Stimulated activated CD8-positive, alpha-beta memory T cell treated with anti-CD3 and anti-CD28 coated beads, Interleukin-15, amount 100 ng/mL, for 24 hours (primary cell): ENCODE measurements around the gene ALPG.
"Not testable (repeated sequence)": the region's sequence is repeated elsewhere in the genome, so short reads cannot be mapped to it uniquely, and the experiment has no call there.

Source experiments
- DNase-seq: peaks from one replicate; pipeline ENCODE4 v3.0.0-alpha.2; 2020; ENCODE audit warnings: low read depth

The ALPG gene

DNA sequence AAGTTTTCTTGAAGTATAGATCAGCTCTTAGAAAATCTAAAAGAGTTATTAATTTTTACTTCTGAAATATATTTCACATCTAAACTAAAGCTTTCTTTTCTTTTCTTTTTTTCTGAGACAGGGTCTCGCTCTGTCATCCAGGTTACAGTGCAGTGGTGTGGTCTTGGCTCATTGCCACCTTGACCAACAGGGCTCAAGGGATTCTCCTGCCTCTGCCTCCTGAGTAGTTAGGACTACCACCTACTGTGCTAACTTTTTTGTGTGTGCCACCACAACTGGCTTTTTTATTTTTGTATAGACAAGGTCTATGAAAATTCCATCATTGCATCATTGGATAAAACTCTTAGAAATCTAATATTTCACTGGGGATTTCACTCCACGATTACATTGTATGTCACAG, 10.0 kb upstream of the ALPG start:
- DNase-seq = no peak

GRCh38 chr2:232398293-232399034, 8.2 kb upstream of the ALPG start:
- DNase-seq = no peak

- DNase-seq = no peak
Measured at GRCh38 chr2:232400256-232401015, 6.2 kb upstream of the ALPG start.

GRCh38 chr2:232402518-232402917, 4.1 kb upstream of the ALPG start:
- DNase-seq = no peak

DNA sequence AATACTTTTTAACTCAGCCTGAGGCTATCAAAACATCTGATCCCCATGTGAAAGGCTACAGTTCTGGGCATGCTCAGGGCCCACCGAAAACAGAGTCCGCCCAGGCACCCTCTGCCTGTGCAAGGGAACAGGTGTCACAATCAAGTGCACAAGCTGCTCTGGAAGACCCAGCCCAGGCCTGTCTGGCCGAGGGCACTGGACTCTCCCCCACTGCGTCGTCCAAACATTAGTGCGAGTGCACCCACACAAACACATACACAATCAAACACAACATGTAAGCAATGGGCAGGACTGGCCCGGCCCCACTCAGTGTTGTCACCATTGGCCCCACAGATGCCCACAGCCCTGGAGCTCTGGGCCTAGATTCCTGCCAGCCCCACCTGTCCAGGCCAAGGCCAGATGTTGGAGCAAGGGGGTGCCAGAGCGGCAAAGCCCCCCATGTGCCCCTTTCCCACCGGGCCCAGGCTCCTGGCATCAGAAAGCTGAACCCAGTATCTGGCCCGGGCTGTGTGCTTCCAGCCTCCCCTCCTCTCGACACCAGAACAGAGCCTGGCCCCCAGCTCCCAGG, 617 bp upstream of the ALPG start:
- no peak for DNase-seq

GRCh38 chr2:232407428-232408150, 945 bp downstream of the ALPG start:
- DNase-seq = not testable (repeated sequence)

DNA sequence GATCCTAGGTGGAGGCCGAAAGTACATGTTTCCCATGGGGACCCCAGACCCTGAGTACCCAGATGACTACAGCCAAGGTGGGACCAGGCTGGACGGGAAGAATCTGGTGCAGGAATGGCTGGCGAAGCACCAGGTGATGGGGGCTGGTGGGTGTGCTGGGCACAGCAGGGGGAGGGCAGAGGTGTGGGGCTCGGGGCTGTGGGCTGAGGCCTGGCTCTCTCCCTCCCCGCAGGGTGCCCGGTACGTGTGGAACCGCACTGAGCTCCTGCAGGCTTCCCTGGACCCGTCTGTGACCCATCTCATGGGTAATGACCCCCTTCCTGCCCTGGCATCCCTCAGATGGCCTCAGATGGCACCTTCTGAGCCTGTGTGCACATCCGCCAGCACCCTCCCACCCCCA, 1.6 kb downstream of the ALPG start:
- not testable (repeated sequence) for DNase-seq

DNA sequence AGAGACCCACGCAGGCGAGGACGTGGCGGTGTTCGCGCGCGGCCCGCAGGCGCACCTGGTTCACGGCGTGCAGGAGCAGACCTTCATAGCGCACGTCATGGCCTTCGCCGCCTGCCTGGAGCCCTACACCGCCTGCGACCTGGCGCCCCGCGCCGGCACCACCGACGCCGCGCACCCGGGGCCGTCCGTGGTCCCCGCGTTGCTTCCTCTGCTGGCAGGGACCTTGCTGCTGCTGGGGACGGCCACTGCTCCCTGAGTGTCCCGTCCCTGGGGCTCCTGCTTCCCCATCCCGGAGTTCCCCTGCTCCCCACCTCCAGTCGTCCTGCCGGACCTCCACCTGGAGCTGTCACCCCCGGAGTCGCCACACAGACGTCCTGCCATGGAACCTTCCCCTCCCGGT, 3.0 kb downstream of the ALPG start:
- not testable (repeated sequence) for DNase-seq

- DNase-seq = no peak
Measured at GRCh38 chr2:232410238-232410900, 3.7 kb downstream of the ALPG start.

DNA sequence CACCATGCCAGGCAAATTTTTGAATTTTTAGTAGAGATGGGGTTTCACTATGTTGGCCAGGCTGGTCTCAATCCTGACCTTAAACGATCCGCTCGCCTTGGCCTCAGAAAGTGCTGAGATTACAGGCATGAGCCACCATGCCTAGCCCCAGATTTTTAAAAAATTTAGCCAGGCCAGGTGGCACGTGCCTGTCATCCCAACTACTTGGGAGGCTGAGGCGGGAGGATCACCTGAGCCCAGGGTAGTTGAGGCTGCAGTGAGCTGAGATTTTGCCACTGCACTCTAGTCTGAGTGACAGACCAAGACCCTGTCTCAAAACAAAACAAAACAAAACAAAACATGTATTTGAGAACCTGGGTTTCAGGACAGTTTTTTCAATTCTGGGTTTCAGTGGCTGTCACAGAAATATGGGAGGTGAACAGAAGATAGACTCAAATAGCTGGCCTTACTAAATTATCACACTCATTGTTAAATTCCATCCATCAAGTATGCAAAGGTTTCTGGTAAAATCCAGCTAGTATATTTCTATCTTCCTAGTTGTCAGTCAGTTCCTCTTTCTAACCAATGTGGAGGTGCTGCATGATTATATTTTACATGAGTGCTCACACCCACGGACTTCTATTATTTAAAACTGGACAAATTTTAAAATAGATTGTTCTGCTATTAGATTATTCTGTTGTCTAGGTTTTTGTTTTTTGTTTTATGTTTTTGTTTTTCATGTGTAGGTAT, 5.4 kb downstream of the ALPG start:
- no peak for DNase-seq

DNA sequence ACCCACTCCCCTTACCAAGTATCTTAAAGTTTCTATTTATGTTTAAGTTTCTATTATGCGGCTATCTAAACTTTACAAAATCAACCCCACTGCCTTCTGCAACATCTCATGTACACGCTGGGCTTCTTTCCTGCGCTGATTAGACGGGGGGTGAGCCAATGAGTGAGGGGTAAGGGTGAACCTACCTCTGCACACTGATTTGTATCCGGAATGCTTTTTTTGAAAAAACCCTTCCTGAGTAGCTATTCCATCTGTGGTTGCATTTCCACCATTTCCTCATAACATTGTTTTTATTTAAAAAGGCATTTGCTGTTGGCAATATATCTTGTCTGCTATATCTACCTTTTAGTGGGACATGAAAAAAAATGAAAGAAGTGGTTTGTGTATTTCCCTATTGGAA, 6.3 kb downstream of the ALPG start:
- DNase-seq = no peak

DNA sequence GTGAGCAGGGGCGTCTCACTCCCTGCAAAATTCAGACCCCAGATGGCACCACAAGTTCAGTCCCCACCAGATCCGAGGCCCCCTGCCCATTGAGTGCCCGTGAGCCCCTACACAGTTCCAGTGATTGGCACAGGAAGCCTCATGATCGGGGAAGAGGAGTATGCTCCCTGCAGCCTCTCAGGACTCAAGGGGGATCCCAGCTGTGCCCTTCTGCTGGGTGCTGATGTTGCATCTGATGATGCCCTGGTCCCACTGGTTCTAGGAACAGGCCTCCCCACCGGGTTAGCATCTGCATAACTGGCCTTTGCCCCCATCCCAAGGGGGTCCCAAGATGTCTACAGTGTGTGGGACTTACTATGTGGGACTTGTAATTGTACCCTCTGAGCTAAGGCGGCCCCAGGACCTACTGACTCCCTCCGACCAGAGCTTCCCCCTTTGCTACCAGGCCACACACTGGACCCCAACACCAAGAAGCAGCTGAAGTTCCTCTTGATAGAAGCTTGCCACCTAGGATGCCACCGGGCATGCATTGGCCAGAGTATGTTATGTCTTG, 8.6 kb downstream of the ALPG start:
- no peak for DNase-seq

DNA sequence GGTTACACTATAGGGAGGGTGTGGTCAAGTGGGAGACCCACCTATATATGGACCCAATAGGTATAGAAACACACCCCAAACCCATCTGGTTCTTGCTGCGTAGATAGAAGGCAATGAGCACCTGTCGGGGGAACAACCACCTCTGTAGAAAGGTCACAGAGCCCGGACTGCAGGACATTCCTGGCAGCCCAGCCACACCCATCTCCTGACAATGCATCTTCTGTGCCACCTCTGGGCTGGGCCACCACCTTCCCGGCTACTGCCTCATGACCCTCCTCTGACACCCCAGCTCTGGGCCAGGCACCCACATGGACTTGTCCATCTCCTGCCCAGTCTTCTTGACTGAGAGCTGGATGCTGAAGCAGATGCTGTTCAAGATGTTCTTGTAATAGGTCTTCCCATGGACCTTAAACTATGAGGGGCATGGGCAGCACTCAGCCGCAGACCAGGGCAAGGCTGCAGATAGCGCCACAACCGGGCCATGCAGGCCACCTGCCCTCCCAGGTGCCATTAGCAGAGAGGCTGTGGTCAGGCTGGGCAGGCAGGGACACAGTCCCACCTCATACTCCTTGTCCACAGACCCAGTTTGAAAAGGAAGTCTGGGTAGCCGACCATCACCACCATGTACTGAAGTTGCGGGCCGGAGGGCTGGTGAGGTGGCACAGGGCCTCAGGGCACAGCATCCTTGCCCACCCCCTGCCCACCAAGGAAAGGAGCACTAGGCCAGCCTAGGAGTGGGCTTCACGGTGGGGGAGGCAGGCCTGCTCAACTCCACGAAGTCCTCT, 9.3 kb downstream of the ALPG start:
- DNase-seq = no peak

DNA sequence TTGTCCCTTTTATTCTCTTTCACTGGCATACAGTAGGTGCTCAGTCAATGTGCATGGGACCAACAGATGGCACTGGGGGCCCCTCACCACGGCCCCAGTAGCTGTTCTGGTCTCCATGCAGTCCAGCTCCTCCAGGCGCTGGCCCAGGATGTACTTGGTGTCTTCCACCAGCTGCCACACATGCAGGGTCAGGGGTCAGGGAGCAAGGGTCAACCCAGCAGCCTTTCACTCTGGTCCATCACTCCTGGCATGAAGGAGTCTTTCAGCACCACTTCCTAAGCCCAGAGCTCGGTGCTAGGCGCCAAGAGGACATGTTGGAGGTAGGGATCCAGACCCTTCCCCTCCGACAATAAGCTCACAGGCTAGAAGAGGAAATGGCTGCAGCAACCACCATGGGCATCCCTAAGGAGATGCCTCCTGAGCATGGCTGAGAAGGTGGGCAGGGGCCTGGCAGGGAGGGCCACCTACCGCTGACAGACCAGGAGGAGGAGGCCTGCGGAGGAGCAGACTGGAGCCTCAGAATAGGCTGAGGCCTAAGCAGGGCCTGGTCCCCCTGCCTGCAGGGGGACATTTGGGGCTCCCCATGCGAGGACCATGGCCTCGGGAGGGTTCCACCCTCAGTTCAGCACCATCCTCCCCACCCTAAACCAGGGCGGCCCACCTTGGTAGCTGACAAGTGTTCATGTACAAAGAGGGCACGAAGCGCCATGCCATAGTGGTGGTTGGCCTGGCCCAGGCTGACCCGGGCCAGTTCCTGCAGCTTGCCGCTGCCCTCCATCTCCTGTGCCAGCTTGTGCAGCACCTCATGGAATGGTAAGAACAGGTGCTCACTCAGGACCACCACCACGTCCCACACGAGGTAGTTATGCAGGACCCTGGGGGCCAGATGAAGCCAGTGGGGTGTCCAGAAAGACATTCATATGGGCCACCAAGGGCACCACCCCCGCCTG, 10.2 kb downstream of the ALPG start:
- DNase-seq = no peak

GRCh38 chr2:232417489-232417888, 10.8 kb downstream of the ALPG start:
- DNase-seq = no peak

DNA sequence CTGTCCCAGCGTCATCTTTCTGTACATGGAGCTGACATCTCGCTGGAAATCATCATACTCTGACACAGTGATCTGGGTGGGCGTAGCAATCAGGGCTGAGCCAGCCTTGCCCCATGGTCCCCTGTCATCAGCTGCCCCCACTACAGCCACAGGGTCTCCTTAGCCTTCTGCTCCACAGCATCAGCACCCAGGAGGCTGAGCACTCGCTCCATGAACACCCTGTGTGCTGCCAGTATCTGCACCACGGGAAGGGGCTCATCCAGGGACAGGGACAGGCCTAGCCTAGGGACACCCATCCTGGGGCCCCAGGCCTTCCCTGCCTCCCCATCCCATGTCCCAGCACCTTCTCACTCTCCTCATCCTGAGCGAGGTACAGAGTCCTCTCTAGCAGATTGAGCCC, 11.4 kb downstream of the ALPG start:
- no peak for DNase-seq

GRCh38 chr2:232418466-232419244, 12.0 kb downstream of the ALPG start:
- no peak for DNase-seq
